ENCODE results near the gene MAD1L1.

MAD1L1 gene

GRCh38 chr7:1918881-1919525, 313.7 kb downstream of the MAD1L1 start:
- no peaks in the 10 kb centered on the region for H3K4me1 ChIP-seq (ENCODE audit: control insufficient read depth, insufficient read depth, low read length)
- CTCF ChIA-PET: interaction anchor here (0.6 kb wide), 1 partner anchor 195 kb away, joined by 4 read pairs; no protein-coding TSS in a partner anchor
- POLR2A ChIA-PET: no interaction called here

More at GRCh38 chr7:1918881-1919525, 313.7 kb downstream of the MAD1L1 start:
- H3K9me3 ChIP-seq (ENCODE audit: control insufficient read depth, insufficient read depth, low read depth, low read length): no peaks in the 10 kb centered on the region
- no peaks in the 10 kb centered on the region; a peak in 1 of 3 replicates for H3K36me3 ChIP-seq (ENCODE audit: control insufficient read depth in 2 of 2, insufficient read depth in 1 of 2, low read length in 2 of 2)
- H3K27ac ChIP-seq (ENCODE audit: extremely low read depth, low read depth, low read length): no peak overlapping the region
- no peak overlapping the region for H3K4me3 ChIP-seq (ENCODE audit: low read depth, low read length)
- TF ChIP-seq ZNF510 (tag by site-specific recombination; IDR thresholded peaks at IDR 0.05; ENCODE audit: insufficient replicate concordance) (no peak), MEIS1 (CRISPR knock-in tag; IDR thresholded peaks at IDR 0.05; ENCODE audit: borderline replicate concordance) (no peak), ZNF19 (tag by site-specific recombination; IDR thresholded peaks at IDR 0.05; ENCODE audit: low read depth) (no peak), ZNF561 (tag by site-specific recombination; IDR thresholded peaks at IDR 0.05; ENCODE audit: borderline replicate concordance) (no peak), ZNF837 (tag by site-specific recombination; IDR thresholded peaks at IDR 0.05) (no peak), ZBTB10 (tag by site-specific recombination; IDR thresholded peaks at IDR 0.05) (no peak), ZNF404 (tag by site-specific recombination; IDR thresholded peaks at IDR 0.05) (no peak), ZEB2 (tag by site-specific recombination; IDR thresholded peaks at IDR 0.05) (no peak), ZNF274 (IDR thresholded peaks at IDR 0.05; ENCODE audit: low read length) (no peak), ZNF274 (tag by site-specific recombination; IDR thresholded peaks at IDR 0.05; ENCODE audit: borderline replicate concordance) (no peak), ZNF664 (tag by site-specific recombination; IDR thresholded peaks at IDR 0.05) (no peak), ZSCAN4 (tag by site-specific recombination; IDR thresholded peaks at IDR 0.05) (no peak), ZNF48 (tag by site-specific recombination; IDR thresholded peaks at IDR 0.05) (no peak), ATF2 (tag by site-specific recombination; IDR thresholded peaks at IDR 0.05; ENCODE audit: low read depth) (no peak), ZNF10 (tag by site-specific recombination; IDR thresholded peaks at IDR 0.05) (no peak), ZNF169 (tag by site-specific recombination; IDR thresholded peaks at IDR 0.05) (no peak), ZNF266 (tag by site-specific recombination; IDR thresholded peaks at IDR 0.05; ENCODE audit: low read depth) (no peak), ZSCAN18 (tag by site-specific recombination; IDR thresholded peaks at IDR 0.05) (no peak), HIC1 (tag by site-specific recombination; IDR thresholded peaks at IDR 0.05) (no peak), ZNF280C (tag by site-specific recombination; IDR thresholded peaks at IDR 0.05) (no peak)

All from HEK293 (cell line).